GM19463 (cell line): ENCODE data around the gene GPR137.

Experiments
- ATAC-seq: cut with Tn5 transposase; IDR thresholded peaks from one replicate; pipeline ENCODE4 v1.9.1; 2021; ENCODE audit warnings: mild to moderate bottlenecking, moderate library complexity; ENCODE audit not compliant: unreplicated experiment

The GPR137 gene

GRCh38 chr11:64263021-64263946 lies 22.4 kb upstream of the GPR137 start:
- ATAC-seq = no peak

GRCh38 chr11:64263947-64264317 lies 21.7 kb upstream of the GPR137 start:
- ATAC-seq = no peak

GRCh38 chr11:64264371-64264852 lies 21.2 kb upstream of the GPR137 start:
- ATAC-seq = no peak

GRCh38 chr11:64265176-64266160 lies 20.2 kb upstream of the GPR137 start:
- no peak for ATAC-seq

GRCh38 chr11:64266339-64266738 lies 19.3 kb upstream of the GPR137 start:
- ATAC-seq = no peak

- no peak for ATAC-seq
Measured at GRCh38 chr11:64267207-64267945, 18.3 kb upstream of the GPR137 start.

GRCh38 chr11:64268025-64268892 lies 17.4 kb upstream of the GPR137 start:
- ATAC-seq = no peak

GRCh38 chr11:64268893-64269539 lies 16.6 kb upstream of the GPR137 start:
- ATAC-seq = no peak

- ATAC-seq = peak; percentile 70
Measured at GRCh38 chr11:64269540-64270220, 16.0 kb upstream of the GPR137 start.

- no peak for ATAC-seq
Measured at GRCh38 chr11:64275031-64275800, 10.4 kb upstream of the GPR137 start.

- ATAC-seq = no peak
Measured at GRCh38 chr11:64275841-64276240, 9.8 kb upstream of the GPR137 start.

- no peak for ATAC-seq
Measured at GRCh38 chr11:64276653-64277431, 8.8 kb upstream of the GPR137 start.

GRCh38 chr11:64278576-64279190 lies 7.0 kb upstream of the GPR137 start:
- ATAC-seq = no peak

GRCh38 chr11:64281957-64282770 lies 3.5 kb upstream of the GPR137 start:
- ATAC-seq = no peak

GRCh38 chr11:64283092-64283491 lies 2.6 kb upstream of the GPR137 start:
- no peak for ATAC-seq
